HG03175 (cell line): Measurements from ENCODE around the gene PRLR.
"Not testable (repeated sequence)": the region's sequence is repeated elsewhere in the genome, so short reads cannot be mapped to it uniquely, and the experiment has no call there.

ENCODE experiments used
- ATAC-seq: cut with Tn5 transposase; IDR thresholded peaks from one replicate; pipeline ENCODE4 v1.9.1; 2021; ENCODE audit warnings: mild to moderate bottlenecking, moderate library complexity; ENCODE audit not compliant: unreplicated experiment

PRLR gene

DNA sequence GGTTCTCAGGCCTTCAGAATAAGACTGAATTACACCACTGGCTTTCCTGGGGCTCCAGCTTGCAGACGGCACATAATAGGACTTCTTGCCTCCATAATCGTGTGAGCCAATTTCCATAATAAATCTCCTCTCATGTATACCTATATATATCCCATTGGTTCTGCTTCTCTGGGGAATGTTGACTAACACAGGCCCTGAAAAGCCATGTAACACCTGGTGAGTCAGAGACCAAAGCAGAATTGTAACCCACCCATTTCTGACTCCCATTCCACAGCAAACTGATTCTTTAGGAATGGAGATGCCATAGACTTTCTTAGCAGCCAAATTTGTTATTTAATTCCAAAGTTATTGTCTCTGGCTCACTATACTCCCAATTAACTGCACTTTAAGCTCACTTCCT is 97.1 kb downstream of the PRLR start:
- no peak for ATAC-seq

GRCh38 chr5:35131723-35132122 is 98.6 kb downstream of the PRLR start:
- no peak for ATAC-seq

DNA sequence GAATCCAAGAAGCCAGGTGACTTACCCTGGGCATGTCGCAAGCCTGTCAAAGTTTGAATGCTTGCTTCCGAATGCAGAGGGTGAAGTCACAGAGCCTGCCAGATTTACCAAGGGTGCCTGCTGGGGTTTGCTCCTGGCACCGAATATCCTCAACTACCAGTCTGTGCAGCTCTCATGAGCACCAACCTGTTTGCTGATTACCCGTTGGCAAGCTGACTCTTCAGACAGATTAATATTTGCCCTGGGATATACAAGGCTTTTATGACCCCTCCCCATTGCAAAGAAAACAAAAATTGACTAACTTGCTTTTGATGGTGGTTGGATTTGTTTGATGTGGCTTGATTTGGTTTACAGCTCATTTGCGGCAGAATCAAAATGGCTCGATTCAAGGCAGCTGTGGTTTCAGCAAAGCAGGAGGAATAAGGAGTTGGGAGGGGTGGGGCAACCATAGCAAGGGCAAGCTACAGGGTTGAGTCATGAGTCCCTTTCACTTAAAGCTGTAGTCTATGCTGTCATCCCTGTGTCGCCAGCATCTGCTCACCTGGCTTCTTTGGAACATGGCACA is 100.3 kb downstream of the PRLR start:
- no peak for ATAC-seq

DNA sequence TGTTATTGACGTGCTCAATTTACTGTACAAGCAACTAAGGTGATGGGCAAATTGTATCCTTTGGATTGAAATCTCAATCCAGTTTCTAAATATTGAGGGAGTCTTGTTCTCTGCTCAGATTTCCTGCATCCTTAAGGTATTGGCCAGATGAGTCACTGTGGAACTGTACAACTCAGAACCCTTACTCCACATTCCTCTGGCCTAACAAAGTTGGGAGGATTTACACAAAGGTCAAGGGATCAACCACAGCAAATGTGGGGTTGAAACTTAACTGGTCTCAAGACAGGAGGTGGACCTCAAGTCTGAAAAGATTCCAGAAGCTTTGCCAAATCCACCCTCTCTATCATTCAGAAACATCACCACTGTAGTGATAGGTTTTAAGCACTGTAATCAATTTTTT is 101.0 kb downstream of the PRLR start:
- no peak for ATAC-seq

GRCh38 chr5:35127006-35127405 is 103.3 kb downstream of the PRLR start:
- no peak for ATAC-seq

- ATAC-seq: no peak
Measured at GRCh38 chr5:35125746-35126145, 104.5 kb downstream of the PRLR start.

- ATAC-seq: no peak
Measured at GRCh38 chr5:35124932-35125331, 105.4 kb downstream of the PRLR start.

DNA sequence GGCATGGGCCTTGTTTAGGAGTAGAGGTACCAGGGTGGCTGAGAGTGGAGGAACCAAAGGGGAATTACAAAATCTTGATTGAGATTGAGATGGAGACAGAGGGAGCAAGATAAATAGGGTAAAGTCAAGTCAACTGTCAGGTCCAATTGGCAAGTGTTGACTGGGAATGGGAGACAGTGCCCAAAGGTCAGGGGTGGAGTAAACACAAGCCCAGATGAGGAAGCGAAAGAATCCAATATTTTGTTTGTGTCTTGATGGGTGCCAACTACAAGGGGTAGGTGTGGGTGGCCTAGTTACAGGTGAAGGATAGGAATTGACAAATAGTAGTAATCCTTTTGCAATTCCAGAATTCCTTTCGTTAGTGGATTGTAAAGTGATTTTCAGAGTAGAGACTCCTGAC is 107.5 kb downstream of the PRLR start:
- ATAC-seq: no peak

DNA sequence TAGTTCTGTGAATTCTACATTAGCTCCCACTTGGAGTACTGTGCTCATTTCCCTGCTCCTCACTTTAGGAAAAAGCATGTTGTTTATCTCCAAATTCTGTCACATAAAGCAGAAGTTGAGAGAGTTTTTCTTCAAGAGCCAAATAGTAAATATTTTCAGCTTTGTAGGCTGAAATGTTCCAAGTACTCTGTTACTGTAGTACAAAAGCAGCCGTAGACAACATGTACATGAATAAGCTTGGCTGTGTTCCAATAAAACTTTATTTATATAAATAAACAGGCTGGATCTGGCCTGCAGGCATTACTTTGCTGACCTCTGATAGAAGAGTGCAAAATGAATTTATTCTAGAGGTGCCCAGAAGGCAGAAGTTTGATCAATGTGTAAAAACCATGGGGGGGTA is 109.6 kb downstream of the PRLR start:
- ATAC-seq: no peak

DNA sequence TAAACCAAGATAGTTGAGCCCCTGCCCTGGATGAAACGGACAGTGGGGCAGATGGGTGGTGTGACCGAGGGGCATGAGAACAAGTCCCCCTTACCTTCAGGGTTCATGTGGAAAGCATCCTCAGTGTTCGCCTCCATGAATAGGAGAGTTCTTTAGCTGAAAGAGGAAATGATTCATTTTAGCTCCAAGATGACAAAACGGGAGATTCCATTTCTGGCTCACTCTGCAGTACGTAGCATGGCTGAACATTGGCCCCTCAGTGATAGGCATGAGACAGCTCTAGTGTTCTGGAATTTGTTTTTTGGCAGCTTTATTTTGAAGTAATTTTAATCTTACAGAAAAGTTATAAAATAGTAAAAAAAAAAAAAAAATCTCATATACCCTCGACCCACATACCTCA is 112.3 kb downstream of the PRLR start:
- no peak for ATAC-seq

GRCh38 chr5:35115920-35116319 is 114.4 kb downstream of the PRLR start:
- no peak for ATAC-seq

DNA sequence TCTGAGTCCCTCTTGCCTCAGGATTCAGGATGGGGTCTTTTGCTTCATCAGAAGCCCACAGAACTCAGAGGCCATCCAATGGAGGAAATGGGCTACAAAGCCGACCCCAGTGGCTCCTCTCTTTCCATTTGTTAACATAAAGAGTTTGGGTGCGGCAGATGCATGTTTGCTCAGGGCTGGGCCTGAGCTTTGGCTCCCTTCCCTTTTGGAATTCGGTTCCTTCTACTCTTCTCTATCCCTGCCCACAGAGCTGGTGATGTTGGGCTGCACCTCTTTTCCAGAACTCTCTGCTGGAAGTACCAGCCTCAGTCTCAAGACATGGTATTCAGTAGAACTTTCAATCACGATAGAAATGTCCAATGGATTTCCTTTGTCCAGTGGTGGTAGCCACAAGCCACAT is 115.6 kb downstream of the PRLR start:
- ATAC-seq: no peak

DNA sequence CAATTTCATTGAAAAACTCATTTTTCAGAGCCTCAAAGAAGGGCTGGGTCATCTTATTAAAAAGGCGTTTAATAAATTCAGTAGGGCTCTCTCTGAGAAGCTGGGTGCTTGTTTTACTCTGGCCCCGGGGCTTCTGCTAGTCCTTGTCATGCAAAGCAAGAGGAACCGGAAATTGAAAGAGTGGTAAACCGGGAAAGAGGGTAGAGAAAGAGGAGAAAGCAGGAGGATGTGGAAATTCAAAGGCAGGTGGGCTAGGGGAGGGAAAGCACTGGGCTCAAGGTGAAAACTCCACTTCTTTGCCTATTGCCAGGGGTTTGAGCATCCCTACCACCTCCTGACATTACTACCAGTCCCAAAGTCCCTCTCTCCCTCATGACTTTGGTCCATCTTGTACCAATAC is 118.0 kb downstream of the PRLR start:
- no peak for ATAC-seq

DNA sequence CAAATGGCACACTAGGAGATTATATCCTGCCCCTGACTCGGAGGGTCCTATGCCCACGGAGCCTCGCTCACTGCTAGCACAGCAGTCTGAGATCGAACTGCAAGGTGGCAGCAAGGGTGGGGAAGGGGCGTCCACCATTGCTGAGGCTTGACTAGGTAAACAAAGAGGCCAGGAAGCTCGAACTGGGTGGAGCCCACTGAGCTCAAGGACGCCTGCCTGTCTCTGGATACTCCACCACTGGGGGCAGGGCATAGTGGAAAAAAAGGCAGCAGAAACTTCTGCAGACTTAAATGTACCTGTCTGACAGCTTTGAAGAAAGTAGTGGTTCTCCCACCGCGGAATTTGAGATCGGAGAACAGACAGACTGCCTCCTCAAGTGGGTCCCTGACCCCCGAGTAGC is 125.7 kb downstream of the PRLR start:
- ATAC-seq: not testable (repeated sequence)

GRCh38 chr5:35103637-35104299 is 126.5 kb downstream of the PRLR start:
- no peak for ATAC-seq

GRCh38 chr5:35101720-35102119 is 128.6 kb downstream of the PRLR start:
- ATAC-seq: not testable (repeated sequence)

DNA sequence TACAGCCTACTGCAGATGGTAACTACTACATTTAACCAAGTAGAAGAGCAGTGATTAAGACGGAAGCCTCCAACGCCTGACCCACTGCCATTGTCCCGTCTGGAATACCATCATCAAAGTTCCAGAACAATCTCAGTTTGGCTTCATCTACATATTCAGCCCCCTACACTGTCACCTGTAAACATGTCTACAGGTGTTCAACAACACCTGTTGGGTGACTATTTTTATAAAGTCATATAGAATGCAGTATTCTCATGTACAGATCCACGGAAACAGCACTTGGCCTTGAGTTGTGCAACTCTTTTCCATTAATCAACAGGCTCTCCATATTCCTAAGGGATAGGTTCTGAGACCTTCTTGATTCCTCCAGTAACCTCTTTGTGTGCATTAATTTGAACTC is 129.3 kb downstream of the PRLR start:
- ATAC-seq: no peak

DNA sequence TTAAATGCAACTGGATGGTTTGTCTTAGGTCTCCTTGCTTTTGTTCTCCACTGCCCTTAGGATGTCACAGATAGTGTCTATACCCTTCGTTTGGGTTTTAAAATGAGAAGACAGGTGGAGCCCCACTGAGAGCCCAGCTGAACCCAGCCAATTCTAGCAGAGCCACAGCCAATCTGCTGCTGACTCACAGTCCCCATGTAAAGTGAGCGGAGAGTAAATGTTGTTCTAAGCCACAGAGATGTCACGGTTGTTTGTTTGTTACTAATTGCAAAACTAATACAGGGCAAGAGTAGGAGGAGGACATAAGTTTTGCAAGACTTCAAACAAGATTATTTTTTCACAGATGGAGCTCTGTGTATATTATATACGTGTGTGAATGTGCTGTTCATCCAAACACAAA is 132.1 kb downstream of the PRLR start:
- ATAC-seq: no peak

- no peak for ATAC-seq
Measured at GRCh38 chr5:35096932-35097331, 133.4 kb downstream of the PRLR start.

GRCh38 chr5:35096216-35096615 is 134.1 kb downstream of the PRLR start:
- ATAC-seq: no peak

DNA sequence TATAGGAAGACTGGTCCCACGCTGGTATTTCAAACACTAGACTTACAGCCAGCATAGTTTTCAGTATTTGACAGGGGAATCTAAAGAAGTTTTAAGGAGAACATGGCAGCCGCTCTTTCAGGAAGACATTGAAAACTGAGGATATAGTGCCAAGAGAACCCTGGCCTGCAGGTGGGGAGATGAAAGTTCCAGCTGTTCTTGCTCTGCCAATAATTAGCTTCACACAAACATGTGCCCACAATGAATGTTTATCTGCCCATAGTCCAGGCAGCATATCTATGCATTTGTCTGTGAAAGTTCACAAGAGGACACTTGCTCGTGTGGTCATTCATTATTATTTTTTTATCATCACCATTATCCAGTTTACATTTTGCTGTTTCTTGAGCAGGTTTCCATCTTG is 134.9 kb downstream of the PRLR start:
- no peak for ATAC-seq

GRCh38 chr5:35094948-35095347 is 135.3 kb downstream of the PRLR start:
- ATAC-seq: no peak

GRCh38 chr5:35092703-35093102 is 137.6 kb downstream of the PRLR start:
- no peak for ATAC-seq
